Liver (tissue), 9 donors: ENCODE data around the gene MFSD11. TPM values are rescaled to one million over a fixed set of nuclear protein-coding genes. Genes with fewer than 3 reads are reported as not detected.

Experiments
- DNase-seq: peaks from one replicate; pipeline ENCODE4 v3.0.0-alpha.2; 2017; ENCODE audit warnings: low spot score
- H3K27ac ChIP-seq, 2 donors: one replicate each; pipeline ENCODE4 v1.7.0; 2013; ENCODE audit warnings: inconsistent platforms in 2 of 2, low read length in 2 of 2, control low read depth in 1 of 2, low read depth in 1 of 2, mild to moderate bottlenecking in 1 of 2
- H3K27me3 ChIP-seq, 4 donors: one replicate each; pipeline versions ENCODE4 v1.6.1 to v1.7.0; 2013; ENCODE audit warnings: low read length in 3 of 4, inconsistent platforms in 1 of 4, mild to moderate bottlenecking in 1 of 4, moderate library complexity in 1 of 4; ENCODE audit not compliant: control insufficient read depth in 4 of 4, insufficient read depth in 4 of 4
- H3K36me3 ChIP-seq, 4 donors: one replicate each; pipeline versions ENCODE4 v1.6.1 to v1.7.0; 2013; ENCODE audit warnings: low read length in 3 of 4, mild to moderate bottlenecking in 3 of 4, low read depth in 1 of 4, moderate library complexity in 1 of 4; ENCODE audit not compliant: control insufficient read depth in 4 of 4, insufficient read depth in 3 of 4
- H3K4me1 ChIP-seq, 4 donors: one replicate each; pipeline versions ENCODE4 v1.6.1 to v1.7.0; 2013; ENCODE audit warnings: low read length in 3 of 4, mild to moderate bottlenecking in 3 of 4, moderate library complexity in 1 of 4; ENCODE audit not compliant: control insufficient read depth in 4 of 4, insufficient read depth in 4 of 4
- H3K4me3 ChIP-seq, 3 donors: one replicate each; pipeline versions ENCODE4 v1.6.1 to v1.7.0; 2013; ENCODE audit warnings: low read length in 3 of 3, control low read depth in 1 of 3, low read depth in 1 of 3, mild to moderate bottlenecking in 1 of 3
- H3K9ac ChIP-seq, 2 donors: one replicate each; pipeline ENCODE4 v1.7.0; 2013; ENCODE audit warnings: low read length in 2 of 2, mild to moderate bottlenecking in 2 of 2, moderate library complexity in 2 of 2, control low read depth in 1 of 2, low read depth in 1 of 2
- H3K9me3 ChIP-seq, 4 donors: one replicate each; pipeline versions ENCODE4 v1.6.1 to v1.7.0; 2013; ENCODE audit warnings: low read length in 3 of 4; ENCODE audit not compliant: control insufficient read depth in 4 of 4
- CTCF ChIP-seq: fragments of 150-350 bp; IDR thresholded peaks from 2 replicates; pipeline ENCODE4 v1.5.1; 2017; ENCODE audit warnings: improper control_type of control experiment, low read depth, low read length; ENCODE audit not compliant: missing input control
- EGR1 ChIP-seq, 2 donors: IDR thresholded peaks; 2 replicates each; pipeline ENCODE4 v1.6.1; 2016 to 2018; ENCODE audit warnings: antibody characterized with exemption in 2 of 2, low read depth in 2 of 2
- FOXA1 ChIP-seq: IDR thresholded peaks from 2 replicates; pipeline ENCODE4 v1.6.1; 2016; ENCODE audit warnings: antibody characterized with exemption
- FOXA2 ChIP-seq: IDR thresholded peaks from 2 replicates; pipeline ENCODE4 v1.6.1; 2016; ENCODE audit warnings: antibody characterized with exemption
- MAX ChIP-seq: IDR thresholded peaks from 2 replicates; pipeline ENCODE4 v1.6.1; 2016; ENCODE audit warnings: antibody characterized with exemption
- RAD21 ChIP-seq, 2 donors: IDR thresholded peaks; 2 replicates each; pipeline ENCODE4 v1.6.1; 2016; ENCODE audit warnings: antibody characterized with exemption in 2 of 2, mild to moderate bottlenecking in 2 of 2
- REST ChIP-seq: IDR thresholded peaks from 2 replicates; pipeline ENCODE4 v1.6.1; 2016; ENCODE audit warnings: antibody characterized with exemption, mild to moderate bottlenecking
- RXRA ChIP-seq, 2 donors: IDR thresholded peaks; 2 replicates each; pipeline ENCODE4 v1.6.1; 2017 to 2018; ENCODE audit warnings: antibody characterized with exemption in 2 of 2, mild to moderate bottlenecking in 1 of 2
- SP1 ChIP-seq: IDR thresholded peaks from 2 replicates; pipeline ENCODE4 v1.6.1; 2018; ENCODE audit warnings: antibody characterized with exemption, mild to moderate bottlenecking
- TAF1 ChIP-seq: conservative IDR thresholded peaks from 2 replicates; pipeline ENCODE4 v1.6.1; 2016; ENCODE audit warnings: antibody characterized with exemption, mild to moderate bottlenecking
- ZBTB33 ChIP-seq: IDR thresholded peaks from 2 replicates; pipeline ENCODE4 v1.6.1; 2016; ENCODE audit warnings: antibody characterized with exemption
- whole genome bisulfite sequencing: extraction: QIAGEN DNeasy Blood & Tissue Kit; methylation state at CpG from one replicate; pipeline ENCODE4 v1.1.7; 2013; 5-methylcytosine and 5-hydroxymethylcytosine counted together
- polyA plus RNA-seq, 2 donors: library from polyadenylated mRNA; stranded (reverse) in 1 of 2; unstranded in 1 of 2; fragments of 200-250 nt in 1 of 2; fragments of >200 nt in 1 of 2; fragmentation: Nextera tagmentation in 1 of 2; extraction: Ambion mirVana in 1 of 2; gene quantifications; one replicate each; pipeline versions ENCODE4 v1.2.1 to v1.2.3, GENCODE V29; 2013 to 2015
- total RNA-seq, 2 donors: library from RNA; depleted of rRNA; stranded (reverse); fragments of >200 nt; gene quantifications; one replicate each; pipeline ENCODE4 v1.2.3, GENCODE V29; 2014
- donor health status: healthy.
- donor health status: healthy.
- donor health status: healthy.
- donor health status: healthy.
- donor health status: healthy.

The MFSD11 gene
- total and polyA plus RNA-seq, 4 donors: 8.6 to 26.9 (median 17.5) TPM

- DNase-seq: no peak
- WGBS: 96% methylated on average over 3 of the region's 3 CpGs
- TF ChIP-seq TAF1 (no peak), REST (no peak)
- H3K9ac ChIP-seq: no peak overlapping the region
- H3K27me3 ChIP-seq: no peaks in the 10 kb centered on the region
- peaks cover 7 to 13% (median 9%) of the 10 kb centered on the region in 4 donors for H3K36me3 ChIP-seq
- no peak overlapping the region for H3K27ac ChIP-seq
- no peaks in the 10 kb centered on the region for H3K4me1 ChIP-seq
- no peaks in the 10 kb centered on the region for H3K9me3 ChIP-seq
- H3K4me3 ChIP-seq: no peak overlapping the region
Measured at GRCh38 chr17:76758570-76758969, 20.7 kb downstream of the MFSD11 start.

- no peak for TF ChIP-seq FOXA1
- no peak for TF ChIP-seq RXRA (IDR thresholded peaks at IDR 0.05)
Measured at GRCh38 chr17:76772842-76773525, 35.1 kb downstream of the MFSD11 start.

GRCh38 chr17:76775021-76775600 is 37.2 kb downstream of the MFSD11 start:
- H3K4me3 ChIP-seq: no peak overlapping the region
- no peak overlapping the region for H3K9ac ChIP-seq
- WGBS: 96% methylated on average over 10 of the region's 10 CpGs
- TF ChIP-seq EGR1 (IDR thresholded peaks at IDR 0.05; ENCODE audit: low read depth in 2 of 2): no peak
- no peak for TF ChIP-seq FOXA2
- TF ChIP-seq SP1: no peak
- no peak for TF ChIP-seq RAD21 (IDR thresholded peaks at IDR 0.05)
- TF ChIP-seq MAX: no peak
- no peak for TF ChIP-seq ZBTB33
- no peak for TF ChIP-seq CTCF
- no peaks in the 10 kb centered on the region for H3K4me1 ChIP-seq
- peaks cover 3 to 30% (median 24%) of the 10 kb centered on the region in 4 donors for H3K36me3 ChIP-seq
- H3K27ac ChIP-seq: no peak overlapping the region
- no peaks in the 10 kb centered on the region for H3K9me3 ChIP-seq
- no peaks in the 10 kb centered on the region for H3K27me3 ChIP-seq
- DNase-seq: no peak

More at GRCh38 chr17:76772842-76773525, 35.1 kb downstream of the MFSD11 start:
- Histone ChIP-seq H3K9me3 (no peaks in the 10 kb centered on the region), H3K4me1 (no peaks in the 10 kb centered on the region), H3K27ac (no peak overlapping the region), H3K9ac (no peak overlapping the region), H3K4me3 (no peak overlapping the region), H3K27me3 (no peaks in the 10 kb centered on the region), H3K36me3 (peaks cover 3 to 24% (median 22%) of the 10 kb centered on the region in 4 donors)
- DNase-seq: no peak
- WGBS: 81% methylated on average over 6 of the region's 6 CpGs
